Measurements from ENCODE around the gene FIGNL1.

FIGNL1 gene

DNA sequence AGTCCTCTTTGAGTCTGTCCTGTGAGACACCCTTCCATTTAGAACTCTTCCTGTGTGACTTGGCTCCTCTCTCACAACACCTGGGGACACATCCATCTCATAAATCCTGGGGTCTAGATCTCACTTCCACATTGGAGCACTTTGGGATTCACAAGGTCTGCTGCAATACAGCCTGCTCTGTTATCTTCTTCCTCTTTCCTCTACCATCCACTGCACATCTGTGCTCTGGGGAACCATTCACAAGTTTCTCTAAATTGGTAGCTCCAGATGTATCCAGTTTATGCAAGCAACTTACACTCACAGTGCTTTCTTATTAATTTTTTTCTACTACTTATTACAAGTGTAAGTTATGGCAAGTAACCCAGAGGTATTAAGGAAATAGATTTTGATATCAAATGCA, 5.5 kb upstream of the FIGNL1 start:
- no peak overlapping the region for H3K27ac ChIP-seq
- TF ChIP-seq, protein P1, sequence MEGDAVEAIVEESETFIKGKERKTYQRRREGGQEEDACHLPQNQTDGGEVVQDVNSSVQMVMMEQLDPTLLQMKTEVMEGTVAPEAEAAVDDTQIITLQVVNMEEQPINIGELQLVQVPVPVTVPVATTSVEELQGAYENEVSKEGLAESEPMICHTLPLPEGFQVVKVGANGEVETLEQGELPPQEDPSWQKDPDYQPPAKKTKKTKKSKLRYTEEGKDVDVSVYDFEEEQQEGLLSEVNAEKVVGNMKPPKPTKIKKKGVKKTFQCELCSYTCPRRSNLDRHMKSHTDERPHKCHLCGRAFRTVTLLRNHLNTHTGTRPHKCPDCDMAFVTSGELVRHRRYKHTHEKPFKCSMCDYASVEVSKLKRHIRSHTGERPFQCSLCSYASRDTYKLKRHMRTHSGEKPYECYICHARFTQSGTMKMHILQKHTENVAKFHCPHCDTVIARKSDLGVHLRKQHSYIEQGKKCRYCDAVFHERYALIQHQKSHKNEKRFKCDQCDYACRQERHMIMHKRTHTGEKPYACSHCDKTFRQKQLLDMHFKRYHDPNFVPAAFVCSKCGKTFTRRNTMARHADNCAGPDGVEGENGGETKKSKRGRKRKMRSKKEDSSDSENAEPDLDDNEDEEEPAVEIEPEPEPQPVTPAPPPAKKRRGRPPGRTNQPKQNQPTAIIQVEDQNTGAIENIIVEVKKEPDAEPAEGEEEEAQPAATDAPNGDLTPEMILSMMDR (conservative IDR thresholded peaks at IDR 0.05; ENCODE audit: low read depth), result no peak
- DNase-seq (ENCODE audit: low spot score), result no peak
- ChIA-PET CTCF (interaction anchor here (0.5 to 1.0 kb wide), 3 partner anchors 251 to 915 kb away, joined by 3 to 5 read pairs (median 4); no protein-coding TSS in a partner anchor), POLR2A (ENCODE audit: low non-redundant PET) (no interaction called here)

DNA sequence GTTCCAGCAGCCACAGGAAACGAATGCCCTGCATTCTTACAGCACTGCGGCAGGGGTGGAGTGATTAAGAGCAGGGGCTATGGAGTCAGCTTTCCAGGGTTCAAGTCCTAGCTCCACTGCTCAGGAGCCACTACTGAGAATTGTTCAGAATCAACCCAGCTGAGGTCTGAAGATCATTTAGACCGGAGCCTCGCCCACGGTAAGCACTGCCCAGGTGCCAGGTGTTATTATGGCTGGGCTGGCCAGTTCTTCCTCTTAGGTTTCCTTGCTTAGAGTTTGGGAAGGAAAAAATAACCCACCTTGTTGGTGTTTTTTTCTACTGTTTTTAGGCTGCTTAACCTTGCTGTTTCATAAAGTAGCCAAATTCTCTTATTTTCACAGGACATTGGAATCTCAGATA, 4.8 kb upstream of the FIGNL1 start:
- ChIA-PET POLR2A (ENCODE audit: low non-redundant PET) (no interaction called here), CTCF (interaction anchor here (1.0 kb wide), 1 partner anchor 363 kb away, joined by 4 read pairs; no protein-coding TSS in a partner anchor)
- no peak for DNase-seq (ENCODE audit: low spot score)
- no peak overlapping the region for H3K27ac ChIP-seq
- TF ChIP-seq, protein P1 (conservative IDR thresholded peaks at IDR 0.05; ENCODE audit: low read depth), result no peak

DNA sequence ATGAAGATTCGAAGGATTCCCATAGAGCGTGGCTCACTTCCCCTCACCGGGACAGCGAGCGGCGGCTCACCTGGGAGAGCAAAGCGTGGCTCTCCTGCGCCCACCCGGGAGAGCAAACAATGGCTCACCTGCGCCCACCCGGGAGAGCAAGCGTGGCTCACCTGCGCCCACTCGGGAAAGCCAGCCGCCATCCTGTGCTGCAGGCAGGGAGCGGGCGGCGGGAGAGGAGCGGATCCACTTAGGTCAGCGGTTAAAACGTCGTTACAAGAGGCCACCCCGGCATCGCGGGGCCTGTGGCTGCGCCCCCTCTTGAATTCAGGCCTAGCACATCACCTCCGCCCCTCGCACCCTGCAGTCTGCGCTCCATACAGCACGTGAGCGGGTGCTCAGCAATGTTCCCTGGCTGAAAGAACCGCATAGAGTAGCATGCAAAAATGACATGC, 461 bp upstream of the FIGNL1 start:
- no peak for DNase-seq (ENCODE audit: low spot score)
- peak overlapping the region; percentile 87 for H3K27ac ChIP-seq
- ChIA-PET CTCF (no interaction called here), POLR2A (ENCODE audit: low non-redundant PET) (interaction anchor here (1.0 kb wide), 1 partner anchor 84 kb away, joined by 4 read pairs; no protein-coding TSS in a partner anchor)
- TF ChIP-seq, protein P1 (conservative IDR thresholded peaks at IDR 0.05; ENCODE audit: low read depth), result no peak

DNA sequence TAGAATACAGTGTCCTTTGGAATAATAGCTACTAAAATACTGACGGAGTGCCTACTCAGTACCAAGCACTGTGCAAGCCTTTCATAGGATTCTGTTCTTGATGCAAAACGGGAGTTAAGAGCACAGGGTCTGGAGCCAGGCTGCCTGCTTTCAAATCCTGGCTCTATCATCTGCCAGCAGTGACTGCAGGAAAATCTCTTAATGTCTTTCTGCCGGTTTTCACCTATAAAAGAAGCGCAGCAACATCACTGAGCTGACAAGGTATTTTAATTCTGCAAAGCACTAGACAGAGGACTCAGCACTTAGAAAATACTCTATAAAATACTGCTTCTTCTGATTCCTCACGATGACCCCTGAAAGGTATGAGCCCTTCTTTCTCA, 659 bp downstream of the FIGNL1 start:
- TF ChIP-seq, protein P1 (conservative IDR thresholded peaks at IDR 0.05; ENCODE audit: low read depth), result no peak
- ChIA-PET CTCF (no interaction called here), POLR2A (ENCODE audit: low non-redundant PET) (no interaction called here)
- no peak for DNase-seq (ENCODE audit: low spot score)
- peak overlapping the region; percentile 87 for H3K27ac ChIP-seq

DNA sequence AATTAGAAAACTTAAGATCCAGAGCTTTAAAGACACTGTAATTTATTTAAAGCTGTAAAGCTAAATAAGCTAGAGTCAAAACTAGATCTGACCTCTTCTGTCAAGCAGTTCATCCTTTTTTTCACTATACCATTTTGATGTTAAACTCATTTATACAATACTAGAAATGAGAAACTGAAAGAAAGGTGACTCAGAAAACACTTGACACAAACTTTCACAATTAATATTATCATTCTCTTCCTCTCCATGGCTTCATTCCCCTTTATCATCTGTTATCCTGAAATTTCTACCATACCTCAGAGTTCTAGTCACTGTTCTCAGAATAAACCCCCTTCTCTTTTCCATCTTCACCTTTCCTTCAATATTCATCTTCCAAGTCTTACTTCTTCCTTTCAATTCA, 1.3 kb downstream of the FIGNL1 start:
- DNase-seq (ENCODE audit: low spot score), result no peak
- CTCF ChIA-PET, result interaction anchor here (0.6 kb wide), 1 partner anchor 214 kb away, joined by 3 read pairs; no protein-coding TSS in a partner anchor
- no peak overlapping the region for H3K27ac ChIP-seq
- TF ChIP-seq, protein P1 (conservative IDR thresholded peaks at IDR 0.05; ENCODE audit: low read depth), result no peak
- POLR2A ChIA-PET (ENCODE audit: low non-redundant PET), result no interaction called here

DNA sequence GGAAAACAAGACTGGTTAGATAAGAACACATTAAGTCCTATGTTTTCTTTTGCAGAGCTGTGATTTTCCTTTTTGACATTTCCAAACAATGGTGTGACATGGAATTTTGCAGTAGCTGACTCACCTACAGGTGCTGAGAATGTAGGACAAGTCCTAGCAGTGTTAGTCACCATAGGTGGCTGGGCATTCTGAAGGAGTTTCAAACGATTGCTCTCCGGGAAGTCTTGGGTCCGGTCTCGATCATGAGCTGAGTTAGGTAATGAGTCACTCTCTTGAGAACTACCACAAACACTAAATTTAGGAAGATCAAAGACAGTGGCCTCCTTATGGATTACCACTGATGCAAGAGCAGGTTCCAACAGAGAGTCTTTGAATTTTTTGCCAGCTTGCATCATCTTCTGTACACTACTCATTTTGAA, 3.6 kb downstream of the FIGNL1 start:
- TF ChIP-seq, protein P1 (conservative IDR thresholded peaks at IDR 0.05; ENCODE audit: low read depth), result no peak
- H3K27ac ChIP-seq, result no peak overlapping the region
- ChIA-PET POLR2A (ENCODE audit: low non-redundant PET) (no interaction called here), CTCF (interaction anchor here (0.9 kb wide), 1 partner anchor 21 kb away, joined by 3 read pairs; no protein-coding TSS in a partner anchor)
- peak; percentile 82 for DNase-seq (ENCODE audit: low spot score)
